CD4-positive, alpha-beta memory T cell (primary cell): Measurements from ENCODE around the gene TPRG1. TPM values are rescaled to one million over a fixed set of nuclear protein-coding genes. Genes with fewer than 3 reads are reported as not detected.

Source experiments
- CTCF ChIA-PET: fragments of 350-600 bp; sonication (Branson Sonifier 250); formaldehyde crosslinking; loops from one replicate; lab custom pipeline; 2021; ENCODE audit warnings: inconsistent platforms; ENCODE audit not compliant: partially characterized antibody; lab: Charles Lee
- POLR2A ChIA-PET: fragments of 350-600 bp; sonication (Branson Sonifier 250); formaldehyde crosslinking; loops from one replicate; lab custom pipeline; 2021; ENCODE audit not compliant: partially characterized antibody; lab: Charles Lee
- DNase-seq, 5 donors: peaks; one replicate each; pipeline versions ENCODE4 v3.0.0 to v3.0.0-alpha.2; 2020 to 2022; ENCODE audit warnings: mixed read lengths in 1 of 5
- H3K27ac ChIP-seq: one replicate; pipeline ENCODE4 v1.7.0; 2013; ENCODE audit warnings: low read depth, low read length
- H3K27me3 ChIP-seq: 2 replicates; pipeline ENCODE4 v1.7.0; 2013; ENCODE audit warnings: mild to moderate bottlenecking, low read length, moderate library complexity; ENCODE audit not compliant: insufficient read depth
- H3K36me3 ChIP-seq: 2 replicates; pipeline ENCODE4 v1.7.0; 2013; ENCODE audit warnings: mild to moderate bottlenecking, low read length, moderate library complexity; ENCODE audit not compliant: insufficient read depth
- H3K4me1 ChIP-seq: 2 replicates; pipeline ENCODE4 v1.7.0; 2013; ENCODE audit warnings: mild to moderate bottlenecking, low read length, moderate library complexity; ENCODE audit not compliant: insufficient read depth
- H3K4me3 ChIP-seq, 2 donors: one replicate each; pipeline ENCODE4 v1.7.0; 2013; ENCODE audit warnings: low read length in 2 of 2, mild to moderate bottlenecking in 1 of 2
- H3K9me3 ChIP-seq, 2 donors: one replicate each; pipeline ENCODE4 v1.7.0; 2013; ENCODE audit warnings: low read length in 2 of 2, control low read depth in 1 of 2; ENCODE audit not compliant: control insufficient read depth in 1 of 2
- H3K27ac Mint-ChIP-seq, 7 donors: one replicate each; pipeline ENCODE4 v1.8.0; 2020 to 2021; ENCODE audit warnings: mixed read lengths in 7 of 7, mild to moderate bottlenecking in 6 of 7, inconsistent platforms in 3 of 7, moderate library complexity in 3 of 7
- H3K27me3 Mint-ChIP-seq, 2 donors: one replicate each; pipeline ENCODE4 v1.8.0; 2020 to 2021; ENCODE audit warnings: mixed read lengths in 2 of 2
- H3K36me3 Mint-ChIP-seq, 2 donors: one replicate each; pipeline ENCODE4 v1.8.0; 2020 to 2021; ENCODE audit warnings: mixed read lengths in 2 of 2, inconsistent platforms in 1 of 2, mild to moderate bottlenecking in 1 of 2
- H3K4me1 Mint-ChIP-seq, 4 donors: one replicate each; pipeline ENCODE4 v1.8.0; 2020 to 2021; ENCODE audit warnings: mixed read lengths in 4 of 4, mild to moderate bottlenecking in 1 of 4
- H3K4me3 Mint-ChIP-seq, 8 donors: one replicate each; pipeline ENCODE4 v1.8.0; 2020 to 2021; ENCODE audit warnings: mixed read lengths in 8 of 8, mild to moderate bottlenecking in 7 of 8, moderate library complexity in 6 of 8, inconsistent platforms in 3 of 8
- H3K9me3 Mint-ChIP-seq, 8 donors: one replicate each; pipeline ENCODE4 v1.8.0; 2020 to 2021; ENCODE audit warnings: mixed read lengths in 8 of 8, mild to moderate bottlenecking in 5 of 8, inconsistent platforms in 3 of 8, moderate library complexity in 1 of 8
- intact Hi-C: fragments of 100-400 bp; cut with micrococcal nuclease; formaldehyde crosslinking; loops from one replicate; pipeline ENCODE4 v1.15.1; 2023
- polyA plus RNA-seq, 2 donors: library from polyadenylated mRNA; unstranded; fragments of 300-500 nt; fragmentation: Illumina TruSeq; gene quantifications; one replicate each; pipeline ENCODE4 v1.2.3, GENCODE V29; 2021
- total RNA-seq, 2 experiments: library from RNA; stranded (reverse); gene quantifications; one replicate each; pipeline ENCODE4 v1.2.3, GENCODE V29; 2021

Gene TPRG1
- total and polyA plus RNA-seq, 4 experiments from 2014 or later: 8.2 to 61.4 (median 31.7) TPM

GRCh38 chr3:189262746-189263145 is 91.0 kb downstream of the TPRG1 start:
- DNase-seq: no peak
- Histone ChIP-seq H3K9me3 (no peaks in the 10 kb centered on the region), H3K4me3 (no peak overlapping the region), H3K4me1 (no peaks in the 10 kb centered on the region), H3K36me3 (no peaks in the 10 kb centered on the region), H3K27ac (no peak overlapping the region), H3K27me3 (no peaks in the 10 kb centered on the region)
- Mint-ChIP-seq H3K4me3 (no peak overlapping the region), H3K36me3 (no peaks in the 10 kb centered on the region), H3K27me3 (no peaks in the 10 kb centered on the region), H3K4me1 (no peaks in the 10 kb centered on the region), H3K9me3 (no peaks in the 10 kb centered on the region), H3K27ac (no peak overlapping the region)
- intact Hi-C loops: no loop called here
- POLR2A ChIA-PET: no interaction called here
- CTCF ChIA-PET: interaction anchor here (0.8 to 1.8 kb wide), 2 partner anchors 10 to 686 kb away, joined by 3 to 5 read pairs; no protein-coding TSS in a partner anchor

- intact Hi-C loops: no loop called here
- H3K36me3 Mint-ChIP-seq: no peaks in the 10 kb centered on the region
- no peak overlapping the region for H3K4me3 Mint-ChIP-seq
- Histone ChIP-seq H3K36me3 (no peaks in the 10 kb centered on the region), H3K4me3 (no peak overlapping the region), H3K9me3 (no peaks in the 10 kb centered on the region), H3K4me1 (peaks cover 7% of the 10 kb centered on the region), H3K27ac (no peak overlapping the region), H3K27me3 (no peaks in the 10 kb centered on the region)
- no peak for DNase-seq
- peaks cover 4 to 8% (median 6%) of the 10 kb centered on the region in 4 donors for H3K4me1 Mint-ChIP-seq
- no peaks in the 10 kb centered on the region for H3K27me3 Mint-ChIP-seq
- no peaks in the 10 kb centered on the region for H3K9me3 Mint-ChIP-seq
- ChIA-PET POLR2A (no interaction called here), CTCF (interaction anchor here (0.8 to 1.5 kb wide), 7 partner anchors 12 to 695 kb away, joined by 3 read pairs; no protein-coding TSS in a partner anchor)
- no peak overlapping the region for H3K27ac Mint-ChIP-seq
Observed at GRCh38 chr3:189267981-189268613, 96.3 kb downstream of the TPRG1 start.

GRCh38 chr3:189269365-189269764 is 97.6 kb downstream of the TPRG1 start:
- peaks cover 10% of the 10 kb centered on the region for H3K4me1 ChIP-seq
- DNase-seq: no peak
- H3K36me3 Mint-ChIP-seq: no peaks in the 10 kb centered on the region
- no peak overlapping the region for H3K4me3 ChIP-seq
- ChIA-PET CTCF (interaction anchor here (0.7 to 6.1 kb wide), 4 partner anchors 11 to 679 kb away, joined by 3 to 73 read pairs (median 3); no protein-coding TSS in a partner anchor), POLR2A (no interaction called here)
- no peaks in the 10 kb centered on the region for H3K9me3 ChIP-seq
- no peaks in the 10 kb centered on the region for H3K27me3 Mint-ChIP-seq
- H3K27ac ChIP-seq: no peak overlapping the region
- no peaks in the 10 kb centered on the region for H3K36me3 ChIP-seq
- peaks cover 7 to 15% (median 10%) of the 10 kb centered on the region in 4 donors for H3K4me1 Mint-ChIP-seq
- no peak overlapping the region for H3K27ac Mint-ChIP-seq
- intact Hi-C loops: no loop called here
- H3K9me3 Mint-ChIP-seq: no peaks in the 10 kb centered on the region
- H3K27me3 ChIP-seq: no peaks in the 10 kb centered on the region
- no peak overlapping the region for H3K4me3 Mint-ChIP-seq

- Histone ChIP-seq H3K27me3 (no peaks in the 10 kb centered on the region), H3K36me3 (no peaks in the 10 kb centered on the region), H3K27ac (no peak overlapping the region), H3K4me3 (no peak overlapping the region), H3K9me3 (no peaks in the 10 kb centered on the region), H3K4me1 (peaks cover 10% of the 10 kb centered on the region)
- peak; percentile 18 to 34 (median 29) for DNase-seq
- Mint-ChIP-seq H3K4me3 (no peak overlapping the region), H3K36me3 (no peaks in the 10 kb centered on the region), H3K27ac (no peak overlapping the region), H3K4me1 (peaks cover 7 to 15% (median 11%) of the 10 kb centered on the region in 4 donors), H3K27me3 (no peaks in the 10 kb centered on the region), H3K9me3 (no peaks in the 10 kb centered on the region)
- POLR2A ChIA-PET: no interaction called here
- intact Hi-C loops: loop anchor here (5.0 kb wide), 2 partner anchors 582 to 932 kb away; no protein-coding TSS in a partner anchor
- CTCF ChIA-PET: interaction anchor here (0.7 to 6.1 kb wide), 5 partner anchors 18 to 692 kb away, joined by 3 to 73 read pairs (median 4); no protein-coding TSS in a partner anchor
Observed at GRCh38 chr3:189270248-189270832, 98.6 kb downstream of the TPRG1 start.

GRCh38 chr3:189272500-189273119 is 100.8 kb downstream of the TPRG1 start:
- no peak overlapping the region for H3K27ac ChIP-seq
- H3K4me3 Mint-ChIP-seq: no peak overlapping the region
- peak in 4 of 5 donors; percentile 13 to 23 (median 16) for DNase-seq
- H3K27me3 Mint-ChIP-seq: peaks cover 0 to 2% of the 10 kb centered on the region in 2 donors
- H3K36me3 Mint-ChIP-seq: no peaks in the 10 kb centered on the region
- CTCF ChIA-PET: interaction anchor here (0.7 to 6.1 kb wide), 32 partner anchors 9 to 695 kb away, joined by 3 to 73 read pairs (median 4); no protein-coding TSS in a partner anchor
- H3K4me1 ChIP-seq: peaks cover 11% of the 10 kb centered on the region
- H3K9me3 Mint-ChIP-seq: peaks cover 0 to 3% (median 0%) of the 10 kb centered on the region in 8 donors
- intact Hi-C loops: loop anchor here (1.0 to 5.0 kb wide), 4 partner anchors 52 to 930 kb away; no protein-coding TSS in a partner anchor
- no peaks in the 10 kb centered on the region for H3K36me3 ChIP-seq
- POLR2A ChIA-PET: interaction anchor here (1.5 kb wide), 1 partner anchor 53 kb away, joined by 4 read pairs; no protein-coding TSS in a partner anchor
- H3K27me3 ChIP-seq: no peaks in the 10 kb centered on the region
- H3K27ac Mint-ChIP-seq: peak overlapping the region in 5 of 7 donors; percentile 16 to 90 (median 20)
- no peaks in the 10 kb centered on the region for H3K9me3 ChIP-seq
- H3K4me1 Mint-ChIP-seq: peaks cover 15 to 23% (median 18%) of the 10 kb centered on the region in 4 donors
- no peak overlapping the region for H3K4me3 ChIP-seq

- intact Hi-C loops: loop anchor here (2.0 to 5.0 kb wide), 3 partner anchors 51 to 929 kb away; no protein-coding TSS in a partner anchor
- H3K9me3 Mint-ChIP-seq: peaks cover 0 to 3% (median 0%) of the 10 kb centered on the region in 8 donors
- no peak for DNase-seq
- peaks cover 0 to 2% of the 10 kb centered on the region in 2 donors for H3K27me3 Mint-ChIP-seq
- Histone ChIP-seq H3K36me3 (no peaks in the 10 kb centered on the region), H3K4me1 (peaks cover 18% of the 10 kb centered on the region), H3K9me3 (no peaks in the 10 kb centered on the region), H3K4me3 (no peak overlapping the region), H3K27ac (no peak overlapping the region), H3K27me3 (no peaks in the 10 kb centered on the region)
- POLR2A ChIA-PET: no interaction called here
- H3K4me3 Mint-ChIP-seq: no peak overlapping the region
- H3K27ac Mint-ChIP-seq: no peak overlapping the region
- no peaks in the 10 kb centered on the region for H3K36me3 Mint-ChIP-seq
- CTCF ChIA-PET: interaction anchor here (1.2 to 6.1 kb wide), 8 partner anchors 10 to 687 kb away, joined by 3 to 73 read pairs (median 6); no protein-coding TSS in a partner anchor
- H3K4me1 Mint-ChIP-seq: peaks cover 15 to 29% (median 22%) of the 10 kb centered on the region in 4 donors
Observed at GRCh38 chr3:189273736-189274135, 102.0 kb downstream of the TPRG1 start.
